ENCODE data around the gene TMEM53.
"Not testable (repeated sequence)": the region's sequence is repeated elsewhere in the genome, so short reads cannot be mapped to it uniquely, and the experiment has no call there.

The TMEM53 gene

GRCh38 chr1:44674113-44675000, at the start of gene TMEM53, which contains the start of gene ARMH1:
Gene TMEM53, minus strand, starts transcription at chr1:44674481. Its CDS starts 90 bp downstream, at chr1:44674391.
Gene ARMH1, plus strand, starts transcription at chr1:44674714. Its CDS starts 14,984 bp downstream, at chr1:44689698.
- DNase-seq, result peak; percentile 100

GRCh38 chr1:44723496-44724295, 49.4 kb upstream of the TMEM53 start:
- peak; percentile 78 for DNase-seq

GRCh38 chr1:44723064-44723463, 48.8 kb upstream of the TMEM53 start:
- DNase-seq, result no peak

- peak; percentile 98 for DNase-seq
Measured at GRCh38 chr1:44721485-44722361, 47.4 kb upstream of the TMEM53 start.

GRCh38 chr1:44720281-44720680, 46.0 kb upstream of the TMEM53 start:
- DNase-seq, result peak; percentile 45

- no peak for DNase-seq
Measured at GRCh38 chr1:44719318-44719717, 45.0 kb upstream of the TMEM53 start.

- no peak for DNase-seq
Measured at GRCh38 chr1:44718091-44718490, 43.8 kb upstream of the TMEM53 start.

- no peak for DNase-seq
Measured at GRCh38 chr1:44717653-44718052, 43.4 kb upstream of the TMEM53 start.

- DNase-seq, result no peak
Measured at GRCh38 chr1:44717156-44717555, 42.9 kb upstream of the TMEM53 start.

- peak; percentile 75 for DNase-seq
Measured at GRCh38 chr1:44714944-44715571, 40.8 kb upstream of the TMEM53 start.

- DNase-seq, result no peak
Measured at GRCh38 chr1:44714532-44714931, 40.3 kb upstream of the TMEM53 start.

GRCh38 chr1:44713321-44713781, 39.1 kb upstream of the TMEM53 start:
- no peak for DNase-seq

- peak; percentile 78 for DNase-seq
Measured at GRCh38 chr1:44707959-44708831, 33.9 kb upstream of the TMEM53 start.

GRCh38 chr1:44707112-44707881, 33.0 kb upstream of the TMEM53 start:
- no peak for DNase-seq

GRCh38 chr1:44705938-44706337, 31.7 kb upstream of the TMEM53 start:
- DNase-seq, result no peak

- DNase-seq, result no peak
Measured at GRCh38 chr1:44705470-44705869, 31.2 kb upstream of the TMEM53 start.

GRCh38 chr1:44701141-44701573, 26.9 kb upstream of the TMEM53 start:
- no peak for DNase-seq

- no peak for DNase-seq
Measured at GRCh38 chr1:44700573-44700972, 26.3 kb upstream of the TMEM53 start.

- not testable (repeated sequence) for DNase-seq
Measured at GRCh38 chr1:44699375-44699774, 25.1 kb upstream of the TMEM53 start.

- peak; percentile 75 for DNase-seq
Measured at GRCh38 chr1:44698138-44698537, 23.9 kb upstream of the TMEM53 start.
